ENCODE measurements around the gene DLG2.

DLG2 gene

DNA sequence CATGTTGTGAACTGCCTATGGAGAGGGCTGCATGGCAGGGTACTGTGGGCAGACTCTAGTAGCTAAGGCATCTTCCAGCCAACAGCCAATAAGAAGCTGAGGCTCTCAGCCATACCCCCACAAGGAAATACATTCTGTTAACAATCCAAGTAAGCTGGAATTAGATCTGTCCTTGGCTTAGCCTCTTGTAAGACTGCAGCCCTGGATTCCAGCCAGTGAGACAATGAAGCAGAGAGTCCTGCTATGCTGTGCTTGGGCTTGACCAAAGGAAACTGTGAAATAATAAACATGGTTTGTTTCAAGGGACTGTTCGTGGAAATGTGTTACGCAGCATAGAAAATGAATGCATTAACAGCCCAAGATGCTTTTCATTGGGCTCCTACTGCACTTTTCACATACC is 1243.6 kb downstream of the DLG2 start:
- peak; percentile 23 for DNase-seq (ENCODE audit: low read depth)
- TF ChIP-seq, protein P1, sequence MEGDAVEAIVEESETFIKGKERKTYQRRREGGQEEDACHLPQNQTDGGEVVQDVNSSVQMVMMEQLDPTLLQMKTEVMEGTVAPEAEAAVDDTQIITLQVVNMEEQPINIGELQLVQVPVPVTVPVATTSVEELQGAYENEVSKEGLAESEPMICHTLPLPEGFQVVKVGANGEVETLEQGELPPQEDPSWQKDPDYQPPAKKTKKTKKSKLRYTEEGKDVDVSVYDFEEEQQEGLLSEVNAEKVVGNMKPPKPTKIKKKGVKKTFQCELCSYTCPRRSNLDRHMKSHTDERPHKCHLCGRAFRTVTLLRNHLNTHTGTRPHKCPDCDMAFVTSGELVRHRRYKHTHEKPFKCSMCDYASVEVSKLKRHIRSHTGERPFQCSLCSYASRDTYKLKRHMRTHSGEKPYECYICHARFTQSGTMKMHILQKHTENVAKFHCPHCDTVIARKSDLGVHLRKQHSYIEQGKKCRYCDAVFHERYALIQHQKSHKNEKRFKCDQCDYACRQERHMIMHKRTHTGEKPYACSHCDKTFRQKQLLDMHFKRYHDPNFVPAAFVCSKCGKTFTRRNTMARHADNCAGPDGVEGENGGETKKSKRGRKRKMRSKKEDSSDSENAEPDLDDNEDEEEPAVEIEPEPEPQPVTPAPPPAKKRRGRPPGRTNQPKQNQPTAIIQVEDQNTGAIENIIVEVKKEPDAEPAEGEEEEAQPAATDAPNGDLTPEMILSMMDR (IDR thresholded peaks at IDR 0.05; ENCODE audit: low read length, missing control alignments) = no peak
- no peak overlapping the region for H3K4me3 ChIP-seq (replicated peaks; ENCODE audit: low read depth, low read length)

DNA sequence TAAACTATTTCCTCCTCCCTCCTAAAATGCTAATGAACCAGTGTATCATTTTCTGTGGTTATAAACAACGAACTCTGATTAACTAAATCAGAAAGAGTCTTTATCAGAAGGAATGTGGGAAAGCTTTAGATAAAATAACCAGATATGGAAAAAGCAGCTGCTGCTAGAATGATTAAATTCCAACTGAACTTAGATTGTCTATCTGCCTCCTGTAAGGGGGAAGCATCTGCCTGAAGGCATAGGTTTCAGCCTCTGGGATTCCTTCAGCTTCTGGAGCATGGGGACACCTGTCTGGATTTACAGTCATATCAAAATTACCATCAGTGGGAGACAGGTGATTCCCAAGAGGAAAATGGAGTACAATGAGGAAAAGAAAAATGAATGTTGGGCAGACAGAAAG is 1245.5 kb downstream of the DLG2 start:
- no peak overlapping the region for H3K4me3 ChIP-seq (replicated peaks; ENCODE audit: low read depth, low read length)
- TF ChIP-seq, protein P1 (IDR thresholded peaks at IDR 0.05; ENCODE audit: low read length, missing control alignments) = no peak
- no peak for DNase-seq (ENCODE audit: low read depth)

DNA sequence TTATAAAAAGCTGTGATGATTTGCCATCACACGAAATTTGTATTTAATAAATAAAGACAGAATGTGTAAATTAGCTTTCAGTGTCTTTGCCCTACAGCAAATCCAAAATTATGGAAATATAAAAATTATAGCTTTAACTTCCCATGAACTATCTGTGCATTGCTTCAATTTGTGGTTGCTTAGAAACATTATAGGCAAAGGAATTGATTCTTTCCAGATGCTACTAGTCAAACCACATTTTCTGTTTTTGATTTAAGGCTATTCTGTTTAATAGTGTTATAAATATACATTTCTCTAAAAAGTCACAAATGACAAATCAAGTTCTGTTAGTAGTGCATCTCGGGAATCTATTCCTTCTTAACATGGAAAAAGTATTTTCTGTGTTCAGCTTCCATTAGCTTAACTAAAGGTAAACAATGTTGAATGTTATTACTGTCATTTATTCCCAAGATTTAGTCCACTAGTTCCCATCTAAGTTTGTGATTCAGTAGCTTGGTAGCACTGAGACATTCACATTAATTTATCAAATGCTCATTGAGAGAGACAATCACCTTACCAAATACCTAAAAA is 1254.7 kb downstream of the DLG2 start:
- TF ChIP-seq, protein P1 (IDR thresholded peaks at IDR 0.05; ENCODE audit: low read length, missing control alignments) = no peak
- H3K4me3 ChIP-seq (replicated peaks; ENCODE audit: low read depth, low read length) = no peak overlapping the region
- DNase-seq (ENCODE audit: low read depth) = no peak

DNA sequence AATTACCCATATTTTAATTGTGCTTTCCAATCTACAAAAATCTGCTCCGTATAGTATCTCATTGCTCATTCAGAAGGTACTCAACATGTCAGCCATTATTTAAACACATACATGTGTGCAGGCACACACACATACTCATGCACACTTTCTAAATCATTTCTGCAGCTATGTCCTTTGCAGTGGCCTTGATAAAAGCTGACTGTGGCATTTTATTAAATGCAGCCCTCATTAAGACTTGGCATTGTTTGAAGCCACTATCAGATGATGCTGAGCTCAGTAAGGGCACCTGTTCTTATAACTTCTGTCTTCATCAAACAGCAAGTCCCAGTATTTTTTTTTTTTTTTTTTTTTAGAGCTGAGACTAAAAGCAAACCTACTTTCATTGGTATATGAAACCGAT is 1269.1 kb downstream of the DLG2 start:
- TF ChIP-seq, protein P1 (IDR thresholded peaks at IDR 0.05; ENCODE audit: low read length, missing control alignments) = no peak
- DNase-seq (ENCODE audit: low read depth) = no peak

DNA sequence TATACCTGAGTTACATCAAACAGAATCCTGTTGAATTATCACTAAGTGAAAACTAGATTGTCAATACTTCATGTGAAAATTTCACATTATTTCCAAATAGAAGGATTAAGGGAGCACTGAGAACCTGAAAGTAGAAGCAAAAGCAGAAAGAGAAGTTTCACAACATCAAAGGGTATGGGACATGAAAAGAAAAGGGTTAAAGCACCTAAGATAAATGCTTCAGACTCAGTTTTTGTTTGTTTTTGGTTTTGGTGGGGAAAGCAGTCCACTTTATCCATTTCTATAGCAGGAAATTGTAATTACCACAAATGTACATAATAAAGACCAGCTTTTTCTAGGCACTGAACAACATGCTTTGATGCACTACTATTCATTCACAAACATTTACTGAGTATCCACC is 1271.2 kb downstream of the DLG2 start:
- no peak for DNase-seq (ENCODE audit: low read depth)
- no peak overlapping the region for H3K4me3 ChIP-seq (replicated peaks; ENCODE audit: low read depth, low read length)
- TF ChIP-seq, protein P1 (IDR thresholded peaks at IDR 0.05; ENCODE audit: low read length, missing control alignments) = no peak

More for the DNA sequence above, 1269.1 kb downstream of the DLG2 start:
- H3K4me3 ChIP-seq (replicated peaks; ENCODE audit: low read depth, low read length) = no peak overlapping the region

DNA sequence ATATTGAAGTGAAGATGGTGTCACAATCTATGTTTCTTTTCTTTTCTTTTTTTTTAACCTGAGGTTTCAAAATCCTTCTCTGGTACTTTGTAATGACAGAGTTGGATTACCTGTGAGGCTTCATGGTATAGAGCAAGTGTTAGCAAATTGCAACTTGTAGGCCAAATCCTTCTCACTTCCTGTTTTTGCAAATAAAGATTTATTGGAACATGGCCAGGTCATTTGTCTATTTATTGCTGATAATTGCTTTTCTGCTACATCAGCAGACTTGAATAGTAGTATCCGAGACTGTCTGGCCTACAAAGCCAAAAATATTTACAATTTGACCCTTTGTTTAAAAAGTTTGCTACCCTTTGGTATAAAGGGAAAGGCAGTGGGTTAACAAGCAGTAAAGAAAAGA is 1281.5 kb downstream of the DLG2 start:
- no peak for DNase-seq (ENCODE audit: low read depth)
- TF ChIP-seq, protein P1 (IDR thresholded peaks at IDR 0.05; ENCODE audit: low read length, missing control alignments) = no peak

DNA sequence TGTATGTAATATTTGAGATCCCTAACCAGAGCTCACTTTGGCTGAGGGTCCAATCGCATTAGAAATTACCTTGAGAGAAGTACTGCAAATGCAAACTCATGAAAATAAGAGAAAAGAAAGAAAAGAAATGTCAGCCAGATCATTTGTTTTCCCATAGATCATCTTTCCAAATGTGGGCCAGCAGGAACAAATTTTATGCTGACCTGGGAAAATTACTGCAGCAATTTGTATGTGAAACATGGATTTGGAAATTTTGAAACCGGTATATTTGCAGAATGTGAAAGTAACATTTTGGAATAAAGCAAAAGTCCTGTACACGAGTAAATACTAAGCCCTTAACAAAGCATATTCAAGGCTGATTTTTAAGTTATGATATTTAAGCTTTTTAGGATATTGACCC is 1282.1 kb downstream of the DLG2 start:
- TF ChIP-seq, protein P1 (IDR thresholded peaks at IDR 0.05; ENCODE audit: low read length, missing control alignments) = no peak
- no peak for DNase-seq (ENCODE audit: low read depth)
- H3K4me3 ChIP-seq (replicated peaks; ENCODE audit: low read depth, low read length) = no peak overlapping the region

More for the DNA sequence above, 1281.5 kb downstream of the DLG2 start:
- H3K4me3 ChIP-seq (replicated peaks; ENCODE audit: low read depth, low read length) = no peak overlapping the region
